CD4-positive, CD25-positive, alpha-beta regulatory T cell (primary cell): ENCODE measurements around the gene HADHB. TPM values are rescaled to one million over a fixed set of nuclear protein-coding genes. Genes with fewer than 3 reads are reported as not detected.
A peak's percentile ranks its signal among the peaks of the same experiment; 100 is the strongest.

ENCODE experiments used
- ATAC-seq, 2 donors: fragments of 150-1000 bp; cut with Tn5 transposase; one replicate each; pipeline ENCODE4 v1.10.0; 2021; ENCODE audit warnings: low read depth in 2 of 2, moderate number of reproducible peaks in 2 of 2, moderate library complexity in 1 of 2
- DNase-seq, 3 donors: peaks; one replicate each; pipeline versions ENCODE4 v3.0.0 to v3.0.0-alpha.2; 2012 to 2022; ENCODE audit warnings: mixed read lengths in 1 of 3
- H3K27ac ChIP-seq: one replicate; pipeline ENCODE4 v1.7.0; 2013; ENCODE audit warnings: mild to moderate bottlenecking, low read length; ENCODE audit not compliant: insufficient read depth, poor library complexity, severe bottlenecking
- H3K27me3 ChIP-seq: one replicate; pipeline ENCODE4 v1.7.0; 2013; ENCODE audit warnings: low read length; ENCODE audit not compliant: control insufficient read depth, insufficient read depth
- H3K36me3 ChIP-seq: one replicate; pipeline ENCODE4 v1.7.0; 2013; ENCODE audit warnings: mild to moderate bottlenecking, low read length, moderate library complexity; ENCODE audit not compliant: control insufficient read depth, insufficient read depth
- H3K4me1 ChIP-seq: 2 replicates; pipeline ENCODE4 v1.7.0; 2013; ENCODE audit warnings: mild to moderate bottlenecking, low read length; ENCODE audit not compliant: insufficient read depth, control insufficient read depth, poor library complexity, severe bottlenecking
- H3K4me3 ChIP-seq: one replicate; pipeline ENCODE4 v1.7.0; 2013; ENCODE audit warnings: low read depth, mild to moderate bottlenecking, low read length, moderate library complexity
- H3K9me3 ChIP-seq, 2 experiments: 1 replicate in 1 of 2; 2 replicates in 1 of 2; pipeline ENCODE4 v1.7.0; 2013; ENCODE audit warnings: low read length in 2 of 2, mild to moderate bottlenecking in 1 of 2, moderate library complexity in 1 of 2; ENCODE audit not compliant: control insufficient read depth in 2 of 2
- H3K27ac Mint-ChIP-seq, 3 donors: one replicate each; pipeline ENCODE4 v1.8.0; 2020 to 2022; ENCODE audit warnings: mild to moderate bottlenecking in 3 of 3, mixed read lengths in 3 of 3, moderate library complexity in 2 of 3
- H3K27me3 Mint-ChIP-seq: one replicate; pipeline ENCODE4 v1.8.0; 2022; ENCODE audit warnings: mild to moderate bottlenecking, mixed read lengths
- H3K36me3 Mint-ChIP-seq: one replicate; pipeline ENCODE4 v1.8.0; 2020; ENCODE audit warnings: mixed read lengths
- H3K4me1 Mint-ChIP-seq, 4 donors: one replicate each; pipeline ENCODE4 v1.8.0; 2020 to 2022; ENCODE audit warnings: mixed read lengths in 4 of 4, mild to moderate bottlenecking in 1 of 4
- H3K4me3 Mint-ChIP-seq, 4 donors: one replicate each; pipeline ENCODE4 v1.8.0; 2020 to 2022; ENCODE audit warnings: mild to moderate bottlenecking in 4 of 4, mixed read lengths in 4 of 4, moderate library complexity in 3 of 4
- H3K9me3 Mint-ChIP-seq, 7 donors: one replicate each; pipeline ENCODE4 v1.8.0; 2020 to 2022; ENCODE audit warnings: mixed read lengths in 7 of 7, mild to moderate bottlenecking in 3 of 7, moderate library complexity in 2 of 7
- polyA plus RNA-seq, 4 donors: library from polyadenylated mRNA; unstranded; fragments of 300-500 nt; fragmentation: Illumina TruSeq; gene quantifications; one replicate each; pipeline ENCODE4 v1.2.3, GENCODE V29; 2021
- total RNA-seq: library from RNA; stranded (reverse); gene quantifications from one replicate; pipeline ENCODE4 v1.2.3, GENCODE V29; 2022

The HADHB gene
- total and polyA plus RNA-seq, 5 donors from 2014 or later = 58.9 to 139 (median 121) TPM

DNA sequence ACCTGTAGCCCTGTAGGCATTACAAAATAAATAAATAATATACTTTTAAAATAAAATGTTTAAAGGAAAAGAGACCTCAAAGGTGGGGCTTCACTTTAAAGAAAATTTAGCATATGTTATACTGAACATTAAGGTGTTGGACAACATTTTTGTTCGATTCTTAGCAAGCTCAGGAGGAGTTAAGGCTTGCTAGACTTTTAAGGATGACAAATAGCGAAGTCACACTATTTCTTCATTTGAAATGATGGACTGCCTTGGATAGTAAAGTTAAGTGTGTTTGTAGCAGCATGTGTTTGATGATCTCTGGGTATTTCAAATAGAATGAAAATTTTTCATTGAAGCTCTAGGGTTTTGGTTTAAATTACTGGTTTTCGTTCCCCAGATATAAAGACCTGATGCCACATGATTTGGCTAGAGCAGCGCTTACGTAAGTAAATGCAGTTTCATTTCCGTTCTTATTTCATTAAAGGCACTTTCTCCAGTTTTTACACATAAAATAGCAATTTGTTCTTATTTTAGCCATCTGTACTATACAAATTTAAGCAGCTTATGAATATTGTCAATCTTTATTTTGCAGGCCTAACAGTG lies 24.9 kb downstream of the HADHB start:
- no peak for DNase-seq
- Mint-ChIP-seq H3K4me1 (peaks cover 2 to 13% (median 10%) of the 10 kb centered on the region in 4 donors), H3K9me3 (no peaks in the 10 kb centered on the region), H3K27ac (no peak overlapping the region), H3K4me3 (no peak overlapping the region), H3K27me3 (no peaks in the 10 kb centered on the region), H3K36me3 (peaks cover 16% of the 10 kb centered on the region)
- Histone ChIP-seq H3K4me1 (no peaks in the 10 kb centered on the region), H3K27ac (no peak overlapping the region), H3K27me3 (no peaks in the 10 kb centered on the region), H3K4me3 (no peak overlapping the region), H3K9me3 (no peaks in the 10 kb centered on the region), H3K36me3 (peaks cover 15% of the 10 kb centered on the region)
- no peak for ATAC-seq

GRCh38 chr2:26270373-26270772 lies 25.6 kb downstream of the HADHB start:
- Histone ChIP-seq H3K4me3 (no peak overlapping the region), H3K27me3 (no peaks in the 10 kb centered on the region), H3K36me3 (peaks cover 20% of the 10 kb centered on the region), H3K4me1 (no peaks in the 10 kb centered on the region), H3K27ac (no peak overlapping the region), H3K9me3 (no peaks in the 10 kb centered on the region)
- peaks cover 2 to 13% (median 10%) of the 10 kb centered on the region in 4 donors for H3K4me1 Mint-ChIP-seq
- no peaks in the 10 kb centered on the region for H3K9me3 Mint-ChIP-seq
- H3K36me3 Mint-ChIP-seq = peaks cover 16% of the 10 kb centered on the region
- H3K27me3 Mint-ChIP-seq = no peaks in the 10 kb centered on the region
- no peak overlapping the region for H3K4me3 Mint-ChIP-seq
- ATAC-seq (no peak), DNase-seq (no peak)
- peak overlapping the region in 2 of 3 donors; percentile 10 to 58 for H3K27ac Mint-ChIP-seq

DNA sequence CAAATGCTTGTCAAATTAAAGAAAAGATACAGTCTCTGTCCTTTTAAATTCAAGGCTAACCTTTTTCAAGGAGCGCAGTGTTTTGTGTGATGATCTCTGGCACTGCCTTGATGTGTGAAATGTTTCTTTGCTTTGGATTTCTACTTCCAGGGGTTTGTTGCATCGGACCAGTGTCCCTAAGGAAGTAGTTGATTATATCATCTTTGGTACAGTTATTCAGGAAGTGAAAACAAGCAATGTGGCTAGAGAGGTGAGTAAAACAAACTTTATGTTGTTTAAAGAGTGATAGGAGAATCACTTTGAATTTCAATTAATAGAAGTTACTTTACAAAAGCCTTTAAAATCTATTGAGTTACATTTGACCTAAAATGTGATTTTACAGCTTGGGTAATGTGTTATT lies 28.8 kb downstream of the HADHB start:
- Mint-ChIP-seq H3K36me3 (peaks cover 16% of the 10 kb centered on the region), H3K27ac (peak overlapping the region in 1 of 3 donors; percentile 13)

DNA sequence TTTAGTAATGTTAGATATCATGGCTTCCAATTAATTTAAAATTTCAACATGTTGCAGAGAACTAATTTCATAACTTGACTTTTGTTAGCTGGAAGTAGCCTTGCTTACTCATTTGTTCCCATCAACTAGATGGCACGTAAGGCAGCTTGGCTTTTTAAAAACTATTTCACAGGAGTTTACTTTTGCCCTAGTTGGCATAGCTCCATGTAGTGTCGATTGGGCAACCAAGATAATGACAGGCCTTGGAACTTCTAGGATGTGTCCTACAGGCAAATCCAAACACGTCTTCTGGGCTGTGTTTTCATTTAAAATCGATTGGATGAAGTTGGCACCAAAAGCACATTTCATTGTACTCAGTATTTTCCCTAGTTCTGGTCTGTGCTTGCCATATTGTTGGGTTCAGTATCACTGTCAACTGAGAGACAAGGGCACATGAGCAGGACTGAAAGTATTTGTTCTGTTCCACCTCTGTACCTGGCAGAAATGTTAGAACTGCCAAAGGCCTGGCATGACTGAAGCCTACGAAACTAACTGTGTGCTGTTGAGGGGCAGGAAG lies 29.4 kb downstream of the HADHB start:
- DNase-seq = no peak
- peaks cover 20% of the 10 kb centered on the region for H3K36me3 Mint-ChIP-seq

More for the DNA sequence above, 28.8 kb downstream of the HADHB start:
- Histone ChIP-seq H3K27me3 (no peaks in the 10 kb centered on the region), H3K4me1 (no peaks in the 10 kb centered on the region), H3K36me3 (peaks cover 48% of the 10 kb centered on the region), H3K27ac (no peak overlapping the region), H3K4me3 (no peak overlapping the region), H3K9me3 (no peaks in the 10 kb centered on the region)
- Mint-ChIP-seq H3K4me1 (peaks cover 2 to 14% (median 12%) of the 10 kb centered on the region in 4 donors), H3K9me3 (no peaks in the 10 kb centered on the region), H3K27me3 (no peaks in the 10 kb centered on the region), H3K4me3 (no peak overlapping the region)
- DNase-seq (no peak), ATAC-seq (no peak)

GRCh38 chr2:26276484-26277227 lies 31.9 kb downstream of the HADHB start:
- DNase-seq (no peak), ATAC-seq (no peak)
- H3K27ac Mint-ChIP-seq = no peak overlapping the region
- H3K9me3 Mint-ChIP-seq = no peaks in the 10 kb centered on the region
- H3K4me3 ChIP-seq = no peak overlapping the region
- no peaks in the 10 kb centered on the region for H3K27me3 ChIP-seq
- peaks cover 35% of the 10 kb centered on the region for H3K36me3 Mint-ChIP-seq
- no peaks in the 10 kb centered on the region for H3K9me3 ChIP-seq
- H3K4me1 Mint-ChIP-seq = peaks cover 0 to 6% (median 3%) of the 10 kb centered on the region in 4 donors
- no peaks in the 10 kb centered on the region for H3K27me3 Mint-ChIP-seq
- H3K36me3 ChIP-seq = peaks cover 78% of the 10 kb centered on the region
- H3K4me3 Mint-ChIP-seq = no peak overlapping the region
- no peaks in the 10 kb centered on the region for H3K4me1 ChIP-seq
- no peak overlapping the region for H3K27ac ChIP-seq

More for the DNA sequence above, 29.4 kb downstream of the HADHB start:
- H3K9me3 Mint-ChIP-seq = no peaks in the 10 kb centered on the region
- peaks cover 54% of the 10 kb centered on the region for H3K36me3 ChIP-seq
- H3K27ac Mint-ChIP-seq = no peak overlapping the region
- no peak overlapping the region for H3K4me3 ChIP-seq
- H3K4me1 Mint-ChIP-seq = peaks cover 2 to 14% (median 11%) of the 10 kb centered on the region in 4 donors
- no peak overlapping the region for H3K27ac ChIP-seq
- no peak for ATAC-seq
- no peaks in the 10 kb centered on the region for H3K27me3 ChIP-seq
- no peaks in the 10 kb centered on the region for H3K9me3 ChIP-seq
- no peak overlapping the region for H3K4me3 Mint-ChIP-seq
- no peaks in the 10 kb centered on the region for H3K4me1 ChIP-seq
- no peaks in the 10 kb centered on the region for H3K27me3 Mint-ChIP-seq

GRCh38 chr2:26279886-26280285 lies 35.1 kb downstream of the HADHB start:
- H3K27ac Mint-ChIP-seq = no peak overlapping the region
- Histone ChIP-seq H3K4me3 (no peak overlapping the region), H3K27ac (no peak overlapping the region), H3K27me3 (no peaks in the 10 kb centered on the region), H3K9me3 (no peaks in the 10 kb centered on the region), H3K4me1 (no peaks in the 10 kb centered on the region), H3K36me3 (peaks cover 89% of the 10 kb centered on the region)
- H3K4me3 Mint-ChIP-seq = no peak overlapping the region
- no peaks in the 10 kb centered on the region for H3K27me3 Mint-ChIP-seq
- DNase-seq (no peak), ATAC-seq (no peak)
- peaks cover 50% of the 10 kb centered on the region for H3K36me3 Mint-ChIP-seq
- peaks cover 0 to 6% (median 1%) of the 10 kb centered on the region in 4 donors for H3K4me1 Mint-ChIP-seq
- no peaks in the 10 kb centered on the region for H3K9me3 Mint-ChIP-seq

- DNase-seq = no peak
- H3K4me1 Mint-ChIP-seq = peaks cover 0 to 6% (median under 1%) of the 10 kb centered on the region in 4 donors
- H3K36me3 Mint-ChIP-seq = peaks cover 50% of the 10 kb centered on the region
- no peak for ATAC-seq
- H3K27me3 Mint-ChIP-seq = no peaks in the 10 kb centered on the region
- H3K9me3 ChIP-seq = no peaks in the 10 kb centered on the region
- H3K36me3 ChIP-seq = peaks cover 91% of the 10 kb centered on the region
- no peaks in the 10 kb centered on the region for H3K27me3 ChIP-seq
- H3K4me3 Mint-ChIP-seq = no peak overlapping the region
- no peak overlapping the region for H3K27ac Mint-ChIP-seq
- H3K4me3 ChIP-seq = no peak overlapping the region
- H3K4me1 ChIP-seq = no peaks in the 10 kb centered on the region
- H3K9me3 Mint-ChIP-seq = no peaks in the 10 kb centered on the region
- no peak overlapping the region for H3K27ac ChIP-seq
Observed at GRCh38 chr2:26281226-26281625, 36.5 kb downstream of the HADHB start.
